Testis (tissue), 3 donors: ENCODE results near the gene CENPU. TPM values are rescaled to one million over a fixed set of nuclear protein-coding genes. Genes with fewer than 3 reads are reported as not detected.

ENCODE experiments used
- DNase-seq: peaks from one replicate; pipeline ENCODE4 v3.0.0-alpha.2; 2019
- H3K27ac ChIP-seq, 2 donors: fragments of 200-600 bp; sonication (generic); one replicate each; pipeline ENCODE4 v1.5.1; 2019
- H3K27me3 ChIP-seq: fragments of 200-600 bp; sonication (generic); one replicate; pipeline ENCODE4 v1.5.1; 2019
- H3K36me3 ChIP-seq: fragments of 200-600 bp; sonication (generic); one replicate; pipeline ENCODE4 v1.5.1; 2017; ENCODE audit warnings: low read depth; ENCODE audit errors: missing control alignments
- H3K4me1 ChIP-seq: fragments of 200-600 bp; sonication (generic); one replicate; pipeline ENCODE4 v1.5.1; 2019
- H3K4me3 ChIP-seq, 2 donors: fragments of 200-600 bp; sonication (generic); one replicate each; pipeline ENCODE4 v1.5.1; 2017 to 2019
- H3K9me3 ChIP-seq: fragments of 200-600 bp; sonication (generic); one replicate; pipeline ENCODE4 v1.5.1; 2017
- CTCF ChIP-seq, 3 experiments: fragments of 450-650 bp in 2 of 3; fragments of 200-600 bp in 1 of 3; sonication (generic) in 1 of 3; IDR thresholded peaks; one replicate each; pipeline ENCODE4 v1.5.1; 2016 to 2019; ENCODE audit warnings: antibody characterized with exemption in 3 of 3, mild to moderate bottlenecking in 2 of 3, moderate library complexity in 1 of 3
- POLR2A ChIP-seq: fragments of 450-650 bp; IDR thresholded peaks from one replicate; pipeline ENCODE4 v1.6.1; 2017; ENCODE audit warnings: antibody characterized with exemption, mild to moderate bottlenecking, moderate library complexity
- WGBS, 2 donors: methylation state at CpG; one replicate each; pipeline ENCODE4 v1.1.5; 2018; 5-methylcytosine and 5-hydroxymethylcytosine counted together
- intact Hi-C: fragments of 100-400 bp; cut with DNase I; formaldehyde crosslinking; loops from one replicate; pipeline ENCODE4 v1.15.1; 2023; ENCODE audit warnings: low total_unique reads
- polyA plus RNA-seq: library from polyadenylated mRNA; stranded (reverse); fragments of 350-450 nt; fragmentation: Illumina TruSeq; extraction: RNeasy Lipid Tissue Mini Kit (QIAGEN cat#74804); gene quantifications from one replicate; pipeline ENCODE4 v1.2.3, GENCODE V29; 2014; ENCODE audit warnings: low read depth, low replicate concordance; ENCODE audit not compliant: insufficient read depth
- total RNA-seq, 2 donors: library from RNA; depleted of rRNA; stranded (reverse); fragments of >200 nt; gene quantifications; one replicate each; pipeline ENCODE4 v1.2.3, GENCODE V29; 2016

CENPU gene
- total and polyA plus RNA-seq, 3 donors from 2014 or later: 57.2 to 132 (median 117) TPM

GRCh38 chr4:184688005-184688404 is 45.9 kb downstream of the CENPU start:
- Histone ChIP-seq H3K36me3 (no peaks in the 10 kb centered on the region), H3K9me3 (no peaks in the 10 kb centered on the region), H3K27ac (no peak overlapping the region), H3K27me3 (no peaks in the 10 kb centered on the region), H3K4me3 (no peak overlapping the region), H3K4me1 (no peaks in the 10 kb centered on the region)
- intact Hi-C loops: no loop called here
- 59 to 65% methylated on average over 3 of the region's 3 CpGs for WGBS, 2 donors
- DNase-seq: no peak
- no peak for TF ChIP-seq POLR2A
- TF ChIP-seq CTCF (IDR thresholded peaks at IDR 0.05): no peak

- no peak for DNase-seq
- Histone ChIP-seq H3K9me3 (no peaks in the 10 kb centered on the region), H3K4me3 (no peak overlapping the region), H3K4me1 (no peaks in the 10 kb centered on the region), H3K27ac (no peak overlapping the region), H3K27me3 (no peaks in the 10 kb centered on the region), H3K36me3 (no peaks in the 10 kb centered on the region)
- intact Hi-C loops: no loop called here
- TF ChIP-seq CTCF (IDR thresholded peaks at IDR 0.05): no peak
- TF ChIP-seq POLR2A: no peak
- 83 to 86% methylated on average over 5 of the region's 5 CpGs for WGBS, 2 donors
Measured at GRCh38 chr4:184684491-184685189, 49.3 kb downstream of the CENPU start.

- no peaks in the 10 kb centered on the region for H3K27me3 ChIP-seq
- H3K27ac ChIP-seq: no peak overlapping the region
- 96 to 100% methylated on average over 1 of the region's 1 CpG for WGBS, 2 donors
- H3K36me3 ChIP-seq: no peaks in the 10 kb centered on the region
- no peaks in the 10 kb centered on the region for H3K9me3 ChIP-seq
- H3K4me1 ChIP-seq: no peaks in the 10 kb centered on the region
- no peak for DNase-seq
- no peak overlapping the region for H3K4me3 ChIP-seq
- intact Hi-C loops: no loop called here
- no peak for TF ChIP-seq CTCF (IDR thresholded peaks at IDR 0.05)
- no peak for TF ChIP-seq POLR2A
Measured at GRCh38 chr4:184681916-184682315, 52.0 kb downstream of the CENPU start.

- TF ChIP-seq POLR2A: no peak
- TF ChIP-seq CTCF (IDR thresholded peaks at IDR 0.05): no peak
- WGBS, 2 donors: 68 to 71% methylated on average over 9 of the region's 9 CpGs
- no peaks in the 10 kb centered on the region for H3K4me1 ChIP-seq
- H3K27me3 ChIP-seq: no peaks in the 10 kb centered on the region
- H3K4me3 ChIP-seq: no peak overlapping the region
- H3K9me3 ChIP-seq: no peaks in the 10 kb centered on the region
- no peaks in the 10 kb centered on the region for H3K36me3 ChIP-seq
- no peak for DNase-seq
- H3K27ac ChIP-seq: no peak overlapping the region
- intact Hi-C loops: no loop called here
Measured at GRCh38 chr4:184680698-184681097, 53.2 kb downstream of the CENPU start.

GRCh38 chr4:184675821-184676492 is 57.9 kb downstream of the CENPU start:
- Histone ChIP-seq H3K27me3 (no peaks in the 10 kb centered on the region), H3K36me3 (no peaks in the 10 kb centered on the region), H3K4me1 (no peaks in the 10 kb centered on the region), H3K27ac (no peak overlapping the region), H3K4me3 (no peak overlapping the region), H3K9me3 (no peaks in the 10 kb centered on the region)
- TF ChIP-seq POLR2A: no peak
- TF ChIP-seq CTCF (IDR thresholded peaks at IDR 0.05): no peak
- intact Hi-C loops: no loop called here
- WGBS, 2 donors: 83 to 91% methylated on average over 3 of the region's 3 CpGs
- DNase-seq: no peak
